NK-92 (cell line): ENCODE results near the gene BANP.
"Not testable (repeated sequence)": the region's sequence is repeated elsewhere in the genome, so short reads cannot be mapped to it uniquely, and the experiment has no call there.

ENCODE experiments used
- DNase-seq: peaks from one replicate; lab custom pipeline; 2025; ENCODE audit not compliant: unreplicated experiment; lab: John Stamatoyannopoulos, UW

Gene BANP

GRCh38 chr16:87990254-87990653, 39.0 kb downstream of the BANP start:
- DNase-seq = not testable (repeated sequence)

GRCh38 chr16:87992142-87992541, 40.9 kb downstream of the BANP start:
- DNase-seq = not testable (repeated sequence)

GRCh38 chr16:87993901-87994300, 42.7 kb downstream of the BANP start:
- DNase-seq = no peak

GRCh38 chr16:87995644-87996043, 44.4 kb downstream of the BANP start:
- DNase-seq = no peak

GRCh38 chr16:87996962-87997880, 46.0 kb downstream of the BANP start:
- DNase-seq = no peak

- DNase-seq = not testable (repeated sequence)
Measured at GRCh38 chr16:87998184-87998793, 47.1 kb downstream of the BANP start.

- not testable (repeated sequence) for DNase-seq
Measured at GRCh38 chr16:87998992-87999391, 47.8 kb downstream of the BANP start.

- no peak for DNase-seq
Measured at GRCh38 chr16:88002211-88002610, 51.0 kb downstream of the BANP start.

- DNase-seq = no peak
Measured at GRCh38 chr16:88002749-88003148, 51.5 kb downstream of the BANP start.

- no peak for DNase-seq
Measured at GRCh38 chr16:88003316-88003715, 52.1 kb downstream of the BANP start.

GRCh38 chr16:88003736-88004135, 52.5 kb downstream of the BANP start:
- DNase-seq = no peak

- DNase-seq = no peak
Measured at GRCh38 chr16:88004391-88004790, 53.2 kb downstream of the BANP start.

- DNase-seq = no peak
Measured at GRCh38 chr16:88005181-88005581, 53.9 kb downstream of the BANP start.

- no peak for DNase-seq
Measured at GRCh38 chr16:88005968-88006367, 54.7 kb downstream of the BANP start.

- DNase-seq = no peak
Measured at GRCh38 chr16:88007321-88007731, 56.1 kb downstream of the BANP start.

GRCh38 chr16:88008840-88009239, 57.6 kb downstream of the BANP start:
- DNase-seq = no peak

- no peak for DNase-seq
Measured at GRCh38 chr16:88009563-88010342, 58.5 kb downstream of the BANP start.

GRCh38 chr16:88010343-88010967, 59.2 kb downstream of the BANP start:
- no peak for DNase-seq

GRCh38 chr16:88010968-88011483, 59.8 kb downstream of the BANP start:
- DNase-seq = no peak

- DNase-seq = no peak
Measured at GRCh38 chr16:88012360-88012759, 61.1 kb downstream of the BANP start.

- DNase-seq = no peak
Measured at GRCh38 chr16:88013091-88013609, 61.9 kb downstream of the BANP start.
